ENCODE measurements around the gene SAG.
"Not testable (repeated sequence)": the region's sequence is repeated elsewhere in the genome, so short reads cannot be mapped to it uniquely, and the experiment has no call there.

Gene SAG

DNA sequence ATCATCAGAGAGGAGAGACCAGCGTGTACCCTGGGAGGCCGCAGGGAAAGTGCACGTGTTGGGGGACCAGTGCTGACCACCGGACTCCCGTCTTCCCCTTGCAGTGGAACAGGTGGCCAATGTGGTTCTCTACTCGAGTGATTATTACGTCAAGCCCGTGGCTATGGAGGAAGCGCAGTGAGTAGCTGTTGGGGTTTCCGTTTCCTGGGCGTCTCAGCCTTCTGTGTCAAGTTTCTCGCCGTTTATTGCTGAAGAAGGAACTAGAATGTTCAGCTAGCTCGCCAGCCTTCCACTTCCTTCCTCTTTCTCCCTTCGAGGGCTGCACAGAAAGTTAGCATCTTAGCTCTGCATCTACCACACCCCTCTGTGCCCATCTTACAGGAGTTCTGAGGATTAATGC is 23.9 kb downstream of the SAG start:
- no peak for DNase-seq

DNA sequence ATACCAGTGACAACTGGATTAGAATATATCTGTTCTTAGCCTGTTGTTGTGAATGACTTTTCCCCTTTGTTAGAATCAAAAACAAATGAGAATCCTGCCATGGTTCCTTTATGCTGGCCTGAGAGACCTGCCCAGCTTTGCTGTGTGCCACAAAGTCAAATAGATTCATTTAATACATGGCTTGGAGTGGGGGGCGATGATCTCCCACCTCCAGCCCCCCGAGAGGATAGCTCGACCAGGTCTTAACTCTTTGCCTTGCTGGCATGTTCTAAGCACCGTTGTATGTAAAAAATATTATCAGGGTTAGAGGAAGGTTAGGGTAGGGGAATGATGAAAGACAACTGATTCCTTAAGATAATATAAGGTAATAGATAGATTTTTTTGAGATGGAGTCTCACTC is 24.5 kb downstream of the SAG start:
- DNase-seq = no peak

DNA sequence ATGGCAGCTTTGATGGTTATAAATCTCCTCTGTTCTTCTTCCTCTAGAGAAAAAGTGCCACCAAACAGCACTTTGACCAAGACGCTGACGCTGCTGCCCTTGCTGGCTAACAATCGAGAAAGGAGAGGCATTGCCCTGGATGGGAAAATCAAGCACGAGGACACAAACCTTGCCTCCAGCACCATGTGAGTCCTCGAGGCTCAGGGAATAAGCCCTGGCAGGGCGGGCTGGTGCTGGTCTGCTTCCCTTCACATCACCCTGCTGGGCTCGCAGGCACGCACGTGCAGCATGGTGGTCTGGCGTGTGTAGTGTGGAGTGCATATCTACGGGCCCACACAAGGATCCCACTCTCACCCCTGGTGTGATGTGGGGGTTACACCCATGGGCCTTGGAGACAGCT is 27.3 kb downstream of the SAG start:
- no peak for DNase-seq

DNA sequence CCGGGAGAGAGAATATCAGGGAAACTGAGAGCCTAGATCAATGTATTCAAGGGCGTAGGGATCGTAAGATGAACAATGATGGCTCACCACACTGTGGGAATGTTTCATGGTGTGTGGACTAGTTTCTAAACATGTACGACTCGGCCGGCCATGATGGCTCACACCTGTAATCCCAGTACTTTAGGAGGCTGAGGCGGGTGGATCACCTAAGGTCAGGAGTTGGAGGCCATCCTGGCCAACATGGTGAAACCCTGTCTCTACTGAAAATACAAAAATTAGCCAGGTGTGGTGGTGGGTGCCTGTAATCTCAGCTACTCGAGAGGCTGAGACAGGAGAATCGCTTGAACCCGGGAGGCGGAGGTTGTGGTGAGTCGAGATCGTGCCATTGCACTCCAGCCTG is 28.5 kb downstream of the SAG start:
- not testable (repeated sequence) for DNase-seq

DNA sequence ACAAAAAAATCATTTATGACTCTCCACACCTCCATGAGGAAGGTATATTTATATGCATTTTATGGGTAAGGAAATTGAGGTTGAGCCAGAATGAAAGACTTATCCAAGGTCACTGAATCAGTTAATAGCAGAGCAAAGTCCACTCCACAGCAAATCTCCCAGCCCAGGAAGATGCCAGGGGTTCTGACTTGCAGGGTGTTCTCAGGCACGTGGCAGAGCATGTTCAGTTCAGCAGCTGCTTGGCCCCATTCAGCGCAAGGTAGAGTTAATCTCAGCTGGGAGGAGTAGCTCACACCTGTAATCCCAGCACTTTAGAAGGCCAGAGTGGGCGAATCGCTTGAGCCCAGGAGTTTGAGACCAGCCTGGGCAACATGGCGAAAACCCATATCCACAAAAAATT is 28.9 kb downstream of the SAG start:
- no peak for DNase-seq

DNA sequence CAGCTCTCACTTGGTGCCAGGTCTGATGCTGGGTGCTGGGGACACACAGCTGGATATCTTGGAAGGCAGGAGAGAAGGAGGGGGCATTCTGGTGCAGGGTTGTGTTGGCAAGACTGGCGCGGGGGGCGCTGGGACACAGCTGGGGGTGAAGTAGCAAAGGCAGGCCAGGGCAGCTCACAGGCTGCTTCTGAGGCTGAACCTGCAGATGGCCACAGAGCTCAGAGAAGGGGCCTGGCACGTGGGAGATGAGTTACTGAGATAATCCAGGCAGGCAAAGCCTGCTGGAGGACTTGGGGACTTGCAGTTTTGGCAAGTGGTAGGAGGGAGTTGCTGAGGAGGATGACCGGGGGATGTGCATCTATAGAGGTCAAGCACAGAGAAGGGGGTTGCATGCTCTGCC is 30.4 kb downstream of the SAG start:
- no peak for DNase-seq

DNA sequence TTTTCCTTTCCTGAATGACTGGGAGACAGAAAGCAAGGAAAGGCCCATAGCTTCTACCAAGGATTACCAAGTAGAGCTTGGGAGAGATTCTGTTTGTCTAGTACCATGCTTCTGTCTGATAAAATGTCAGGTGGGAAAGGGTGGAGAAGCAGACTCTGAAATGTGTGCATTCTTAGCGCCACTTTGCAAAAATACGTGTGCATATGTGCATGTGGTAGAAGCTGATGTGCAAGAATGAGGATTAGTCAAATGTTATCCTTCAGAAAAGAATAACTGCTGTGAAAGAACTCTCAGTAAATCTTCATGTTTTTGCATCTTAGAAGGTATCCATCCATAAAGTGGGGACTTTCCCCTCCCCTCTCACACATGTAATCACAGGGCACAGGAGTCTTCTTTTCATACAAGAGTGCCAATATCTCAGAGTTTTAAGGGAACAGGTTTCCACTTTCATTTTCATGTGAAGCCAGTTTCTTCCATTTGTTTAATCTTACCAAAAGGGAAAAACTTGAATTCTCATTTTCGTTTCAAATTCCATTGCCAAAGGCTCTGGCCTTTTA is 31.3 kb downstream of the SAG start:
- no peak for DNase-seq

DNA sequence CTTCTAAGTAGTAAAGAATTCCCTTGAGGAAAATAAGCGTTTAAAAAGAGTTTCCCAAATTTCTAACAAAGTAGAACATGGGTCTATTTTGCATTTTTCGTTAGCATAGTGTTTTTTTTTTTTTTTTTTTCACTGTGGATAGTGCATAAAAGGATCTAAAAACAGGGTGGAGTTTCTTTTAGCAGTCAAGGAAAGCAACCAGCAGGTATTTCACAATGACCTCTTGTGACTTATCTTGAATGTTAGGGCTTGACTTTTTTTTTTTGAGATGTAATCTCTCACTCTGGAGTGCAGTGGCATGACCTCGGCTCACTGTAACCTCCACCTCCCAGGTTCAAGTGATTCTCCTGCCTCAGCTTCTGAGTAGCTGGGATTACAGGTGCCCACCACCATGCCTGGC is 31.8 kb downstream of the SAG start:
- no peak for DNase-seq

DNA sequence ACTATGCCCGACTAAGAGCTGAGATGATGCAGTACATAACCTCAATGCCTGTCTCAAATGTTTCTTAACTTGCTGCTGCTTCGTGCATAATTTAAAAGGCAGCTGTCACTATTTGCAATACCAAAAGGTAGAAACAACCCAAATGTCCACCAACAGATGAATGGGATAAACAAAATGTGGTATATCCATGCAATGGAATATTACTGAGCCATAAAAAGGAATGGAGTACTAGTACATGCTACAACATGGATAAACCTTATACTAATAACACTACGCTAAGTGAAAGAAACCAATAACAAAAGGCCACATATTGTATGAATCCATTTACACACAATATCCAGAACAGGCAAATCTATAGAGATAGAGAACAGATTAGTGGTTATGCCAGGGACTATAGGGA is 33.7 kb downstream of the SAG start:
- DNase-seq = no peak

DNA sequence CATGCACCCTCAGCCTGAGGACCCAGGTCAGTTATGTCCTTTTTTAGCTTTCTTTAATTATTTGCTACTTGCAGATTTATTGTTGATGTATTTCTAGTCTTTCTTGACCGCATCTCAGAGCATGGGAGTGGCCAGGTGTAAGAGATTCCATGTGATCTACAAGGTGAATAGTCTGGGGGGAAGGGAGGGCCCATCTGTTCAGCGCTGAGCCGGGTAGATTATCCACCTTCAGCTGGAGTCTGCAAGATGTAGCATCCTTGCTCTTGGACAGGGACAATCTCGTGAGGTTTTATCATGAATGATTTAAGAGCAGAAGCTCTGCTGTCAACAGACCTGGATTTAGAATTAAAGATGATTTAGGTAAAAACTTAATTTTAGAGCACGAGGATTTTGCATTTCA is 34.7 kb downstream of the SAG start:
- DNase-seq = no peak

DNA sequence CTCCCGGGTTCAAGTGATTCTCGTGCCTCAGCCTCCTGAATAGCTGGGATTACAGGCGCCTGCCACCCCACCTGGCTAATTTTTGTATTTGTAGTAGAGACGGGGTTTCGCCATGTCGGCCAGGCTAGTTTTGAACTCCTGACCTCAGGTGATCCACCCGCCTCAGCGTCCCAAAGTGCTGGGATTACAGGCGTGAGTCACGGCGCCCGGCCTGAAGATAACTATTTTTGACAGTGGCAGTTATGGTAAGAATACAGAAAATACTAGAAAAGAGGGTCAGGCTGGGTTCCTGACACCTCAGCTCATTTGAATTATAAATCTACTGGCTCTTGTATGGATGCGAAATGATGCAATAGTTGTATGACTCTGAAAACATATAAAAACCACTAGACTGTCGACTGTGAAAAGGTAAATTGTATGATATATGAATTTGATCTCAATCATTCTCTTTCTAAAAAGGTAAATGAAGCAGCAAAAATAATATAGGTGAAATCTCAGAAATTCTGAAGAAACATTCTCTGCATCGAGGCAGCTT is 35.6 kb downstream of the SAG start:
- no peak for DNase-seq

DNA sequence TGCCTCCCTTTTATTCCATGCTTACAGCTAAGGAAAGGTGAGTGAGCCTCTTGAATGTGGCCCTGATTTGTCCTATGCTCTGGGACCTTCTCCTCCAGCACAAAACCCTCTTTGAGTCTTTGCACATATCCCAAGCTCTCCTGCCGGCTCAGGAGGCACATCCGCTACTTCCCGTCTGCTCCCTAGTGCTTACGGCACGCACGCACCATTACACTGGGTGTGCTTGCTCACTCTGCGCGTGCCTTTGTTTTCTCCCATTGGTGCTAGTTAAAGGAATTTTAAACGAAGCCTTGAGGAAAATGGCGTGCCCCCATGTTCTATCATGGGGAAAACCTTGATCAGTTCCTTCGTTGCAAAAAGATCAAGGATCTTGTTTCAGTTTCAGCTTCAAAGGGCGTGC is 38.8 kb downstream of the SAG start:
- DNase-seq = no peak

DNA sequence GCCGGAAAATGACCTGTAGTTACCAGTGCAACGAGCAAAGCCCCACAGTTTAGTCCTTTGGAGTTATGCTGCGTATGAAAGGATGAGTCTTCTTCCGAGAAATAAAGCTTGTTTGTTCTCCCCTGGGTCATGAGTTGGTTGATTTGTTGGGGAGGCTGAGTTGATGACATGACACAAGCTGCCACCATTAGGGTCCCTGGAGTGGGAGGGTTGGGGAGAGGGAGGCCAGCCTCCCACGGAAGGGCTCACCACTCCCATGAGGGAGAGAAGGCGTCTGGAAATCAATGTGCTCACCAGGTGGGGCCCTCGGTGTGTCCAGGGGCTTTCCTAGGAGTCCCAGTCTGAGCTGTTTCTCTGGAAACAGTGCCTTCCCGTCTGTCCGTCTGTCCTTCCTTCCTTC is 39.3 kb downstream of the SAG start:
- DNase-seq = no peak

DNA sequence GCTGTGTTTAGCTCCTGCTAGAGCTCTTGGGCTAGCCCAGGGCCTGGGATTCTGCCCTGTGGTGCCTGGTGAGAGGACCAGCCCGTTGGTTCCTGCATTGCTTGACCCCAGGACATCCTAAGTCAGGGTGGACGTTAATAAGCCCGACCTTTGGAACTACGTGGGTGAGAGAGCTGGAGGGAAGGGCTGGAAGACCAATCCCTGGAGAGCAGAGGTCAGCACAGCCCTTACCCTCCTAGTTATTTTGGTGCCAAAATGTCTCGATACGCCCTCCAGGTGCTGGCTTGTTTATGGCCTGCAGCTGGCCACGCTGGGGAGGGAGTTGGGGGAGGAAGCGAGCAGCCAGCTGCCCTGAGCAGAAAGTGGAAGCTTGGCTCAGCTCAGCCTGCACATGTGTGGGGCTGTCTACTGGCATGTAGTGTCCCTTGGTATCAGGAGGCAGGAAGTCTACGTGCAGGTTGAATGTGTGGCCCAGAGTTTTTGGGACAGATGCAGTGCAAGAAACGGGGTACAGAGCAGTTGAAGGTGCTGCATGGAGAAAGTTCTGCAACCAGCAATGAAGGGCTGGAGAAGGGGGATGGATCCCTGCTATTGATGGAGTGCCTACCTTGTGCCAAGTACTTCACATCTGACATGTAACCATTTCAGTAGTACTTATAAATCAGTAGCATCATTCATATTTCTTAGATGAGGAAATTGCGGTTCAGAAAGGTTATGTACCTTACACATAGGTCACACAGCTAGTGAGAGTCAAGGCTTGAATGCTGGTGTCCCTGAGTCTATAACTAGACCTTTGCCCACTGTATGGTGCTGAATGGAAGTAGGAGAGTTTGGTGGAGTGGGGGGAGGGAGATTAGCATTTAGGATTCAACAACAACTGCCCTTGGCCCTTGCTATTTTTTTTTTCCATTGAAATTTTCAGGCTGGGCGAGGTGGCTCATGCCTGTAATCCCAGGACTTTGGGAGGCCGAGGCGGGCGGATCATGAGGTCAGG is 41.7 kb downstream of the SAG start:
- peak; percentile 47 for DNase-seq

DNA sequence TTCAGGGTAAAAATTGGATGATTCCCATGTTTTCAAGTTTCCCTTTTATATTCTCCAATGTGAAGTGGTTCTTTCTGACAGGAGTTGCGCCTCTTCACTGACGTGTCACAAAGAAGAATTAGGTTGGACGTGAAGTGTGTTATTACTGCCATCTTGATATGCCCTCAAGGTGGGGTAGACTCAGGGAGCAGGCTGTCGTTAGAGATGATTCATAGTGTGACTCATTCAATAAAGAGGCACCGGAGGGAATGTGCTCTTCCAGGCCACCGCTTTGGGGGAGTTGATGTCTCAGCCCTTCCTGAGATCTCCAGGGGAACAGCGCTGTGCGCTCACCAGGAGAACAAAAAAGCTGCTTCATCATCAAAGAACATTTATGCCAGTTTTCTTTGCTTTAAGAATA is 43.1 kb downstream of the SAG start:
- no peak for DNase-seq

DNA sequence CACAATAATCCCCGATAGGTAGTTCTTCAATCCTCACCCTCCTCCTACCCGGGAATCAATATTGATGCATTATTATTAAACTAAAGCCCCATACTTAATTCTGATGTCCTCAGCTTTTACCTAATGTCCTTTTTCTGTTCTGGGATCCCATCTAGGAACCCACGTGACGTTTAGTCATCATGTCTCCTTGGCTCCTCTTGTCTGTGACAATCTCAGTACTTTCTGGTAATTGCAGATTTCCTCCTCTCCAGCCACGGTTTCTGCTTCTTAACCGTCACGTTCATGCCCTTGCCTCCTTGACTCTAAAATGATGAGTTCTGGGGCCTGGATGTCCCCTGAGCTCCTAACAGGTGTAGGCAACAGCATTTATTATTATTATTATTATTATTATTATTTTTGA is 43.8 kb downstream of the SAG start:
- DNase-seq = no peak

DNA sequence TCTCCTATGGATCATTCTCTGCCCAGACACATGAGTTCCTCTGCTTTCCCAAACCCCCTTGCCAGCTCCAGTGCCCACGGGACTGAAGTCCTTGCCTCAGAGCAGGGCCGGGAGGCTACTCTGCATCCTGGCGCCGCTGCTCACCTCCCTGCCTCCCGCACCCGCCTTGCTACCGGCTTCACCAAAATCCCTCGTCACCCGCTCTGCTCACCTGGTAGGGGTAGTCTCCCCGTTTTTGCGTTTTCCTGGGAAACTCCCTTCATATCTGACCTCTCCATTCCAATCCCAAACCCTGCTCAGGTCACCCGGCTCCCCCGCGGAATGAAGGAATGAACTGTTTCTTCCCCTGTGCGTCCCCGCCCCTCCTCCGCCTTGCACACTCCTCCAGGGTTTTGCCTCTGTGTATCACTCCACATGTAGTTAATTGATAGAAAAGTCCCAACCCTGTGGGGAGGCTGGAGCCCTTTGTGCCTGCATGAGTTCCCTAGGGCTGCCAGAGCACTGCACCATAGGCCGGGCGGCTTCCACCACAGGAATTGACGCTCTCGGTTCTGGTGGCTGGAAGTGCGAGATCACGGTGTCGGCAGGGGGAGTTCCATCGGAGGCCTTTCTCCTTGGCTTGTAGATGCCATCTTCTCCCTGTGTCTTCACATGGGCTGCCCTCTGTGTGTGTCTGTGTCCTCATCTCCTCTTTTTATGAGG is 44.7 kb downstream of the SAG start:
- DNase-seq = no peak

DNA sequence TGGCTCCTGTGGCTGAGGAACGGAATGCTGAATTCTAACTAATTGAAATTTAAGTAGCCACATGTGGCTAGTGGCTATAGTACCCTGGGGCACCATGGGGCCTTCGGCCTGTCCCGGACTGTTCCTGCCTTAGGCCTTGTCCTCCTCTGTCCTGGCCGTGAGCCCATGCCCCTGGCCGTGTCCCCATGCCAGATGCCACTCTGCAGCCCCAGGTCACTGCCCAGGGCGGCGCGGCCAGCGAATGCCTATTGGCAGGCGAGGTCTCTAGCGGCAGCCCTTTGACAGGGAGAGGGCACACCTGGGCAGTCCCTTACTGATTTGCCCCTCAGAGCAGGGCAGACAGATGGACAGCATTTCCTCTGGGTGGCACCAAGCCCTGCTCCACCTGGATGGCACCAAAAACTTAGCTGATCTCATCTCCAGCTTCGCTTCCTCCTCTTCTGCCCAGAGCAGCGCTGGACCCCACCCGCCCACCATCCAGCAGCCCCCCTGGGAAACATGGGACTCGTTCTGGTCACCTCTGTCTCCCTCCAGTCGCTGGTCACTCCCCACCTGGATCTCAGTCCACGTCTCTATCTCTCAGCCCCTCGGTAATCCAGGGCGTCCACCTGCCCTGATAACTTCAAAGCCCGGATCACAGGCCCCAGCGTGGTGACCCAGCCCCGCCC is 45.6 kb downstream of the SAG start:
- DNase-seq = no peak

DNA sequence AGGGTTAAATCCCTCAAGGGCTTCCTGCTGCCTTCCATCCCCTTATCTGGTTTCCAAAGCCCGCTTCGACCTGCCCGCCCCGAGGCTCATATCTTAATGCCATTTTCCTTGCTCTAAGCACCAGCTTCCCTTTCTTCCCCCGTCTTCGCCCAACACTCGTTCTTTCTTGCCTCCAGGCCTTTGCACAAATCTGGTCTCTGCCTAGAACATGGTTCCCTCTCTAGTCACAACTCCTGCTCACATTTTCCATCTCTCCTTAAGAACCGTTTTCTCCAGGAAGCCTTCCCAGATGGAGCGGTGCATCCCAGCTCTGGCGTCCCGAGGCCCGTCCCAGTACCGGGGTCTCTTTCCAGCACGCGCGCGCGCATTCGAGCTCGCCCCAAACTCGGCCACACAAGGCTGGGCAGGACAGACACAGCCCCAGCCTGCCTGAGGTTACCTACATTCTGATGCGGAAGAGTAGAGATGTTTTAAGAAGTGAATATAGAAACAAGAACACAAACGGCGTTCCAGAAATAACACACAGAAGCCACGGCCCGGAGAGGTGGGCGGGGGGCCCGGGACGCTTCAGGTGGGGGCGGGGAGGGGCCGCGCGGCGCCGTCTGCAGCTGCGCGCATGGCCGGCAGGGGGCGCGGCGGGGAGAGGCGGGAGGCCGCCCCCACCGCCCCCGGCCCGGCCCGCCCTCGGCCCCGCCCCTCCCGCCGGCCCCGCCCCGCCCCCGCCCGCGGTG is 46.3 kb downstream of the SAG start, which contains the start of gene DGKD:
Gene DGKD (plus strand): TSS at position 726 of the 731 bp plus-strand sequence. CDS start 25 bp downstream, outside the sequence.
- DNase-seq = peak; percentile 92

DNA sequence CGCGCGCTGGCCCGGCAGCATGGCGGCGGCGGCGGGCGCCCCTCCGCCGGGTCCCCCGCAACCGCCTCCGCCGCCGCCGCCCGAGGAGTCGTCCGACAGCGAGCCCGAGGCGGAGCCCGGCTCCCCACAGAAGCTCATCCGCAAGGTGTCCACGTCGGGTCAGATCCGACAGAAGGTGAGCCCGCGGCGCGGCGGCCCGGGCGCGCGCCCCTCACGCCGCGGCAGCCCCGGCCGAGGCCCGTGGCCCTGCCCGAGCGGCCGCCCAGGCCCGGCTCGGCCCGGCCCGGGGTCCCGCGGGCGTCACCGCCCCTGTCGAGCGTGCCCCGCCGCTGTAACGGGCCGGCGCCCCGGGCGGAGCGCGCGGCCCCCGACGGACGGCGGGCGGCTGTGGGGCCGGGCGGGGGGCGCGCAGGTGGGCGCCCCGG is 46.9 kb downstream of the SAG start:
- DNase-seq = peak; percentile 77

DNA sequence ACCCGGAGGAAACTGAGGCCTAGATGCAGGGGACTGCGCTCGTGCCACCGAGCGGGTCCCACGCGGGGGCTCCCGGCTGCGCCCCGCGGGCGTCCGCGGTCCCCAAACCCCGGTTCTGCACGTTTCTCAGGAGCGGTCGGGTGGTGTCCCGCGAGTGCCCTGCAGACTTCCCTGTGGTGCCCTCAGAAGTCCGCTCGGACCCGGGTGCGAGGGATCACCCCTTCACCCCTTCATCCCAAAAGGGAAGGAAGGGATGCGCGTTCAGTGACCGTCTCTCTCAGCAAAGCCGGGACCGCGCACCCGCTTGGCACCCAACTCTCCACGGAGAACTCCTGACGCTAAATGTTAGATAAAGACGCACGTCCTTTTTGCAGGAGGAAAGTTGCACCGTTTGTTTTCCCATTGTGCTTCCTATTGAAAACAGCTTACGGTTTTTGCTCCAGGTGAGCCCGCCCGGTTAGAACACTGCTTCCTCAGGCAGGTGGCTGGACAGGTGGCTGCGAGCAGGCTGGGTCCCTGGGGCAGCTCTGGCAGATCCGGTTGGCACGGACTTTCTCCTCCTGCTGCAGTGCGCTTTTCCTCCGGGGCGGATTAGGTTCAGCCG is 47.5 kb downstream of the SAG start:
- peak; percentile 57 for DNase-seq

Measured in right kidney (tissue), 1 donor.